Thyroid gland (tissue), 4 donors: ENCODE results near the gene USF1.
"Not testable (repeated sequence)": the region's sequence is repeated elsewhere in the genome, so short reads cannot be mapped to it uniquely, and the experiment has no call there.

Experiments used
- POLR2A ChIP-seq, 2 donors: fragments of 450-650 bp; IDR thresholded peaks; one replicate each; pipeline ENCODE4 v1.6.1; 2017; ENCODE audit warnings: antibody characterized with exemption in 2 of 2, mild to moderate bottlenecking in 2 of 2, moderate library complexity in 1 of 2
- TF ChIP-seq, protein P1 (sequence below), 6 experiments: fragments of 200-600 bp in 3 of 6; fragments of 450-650 bp in 3 of 6; sonication (generic) in 3 of 6; IDR thresholded peaks; one replicate each; pipeline ENCODE4 v1.5.1; 2016 to 2019; ENCODE audit warnings: antibody characterized with exemption in 6 of 6, mild to moderate bottlenecking in 2 of 6, inconsistent platforms in 1 of 6, moderate library complexity in 1 of 6

DNA sequence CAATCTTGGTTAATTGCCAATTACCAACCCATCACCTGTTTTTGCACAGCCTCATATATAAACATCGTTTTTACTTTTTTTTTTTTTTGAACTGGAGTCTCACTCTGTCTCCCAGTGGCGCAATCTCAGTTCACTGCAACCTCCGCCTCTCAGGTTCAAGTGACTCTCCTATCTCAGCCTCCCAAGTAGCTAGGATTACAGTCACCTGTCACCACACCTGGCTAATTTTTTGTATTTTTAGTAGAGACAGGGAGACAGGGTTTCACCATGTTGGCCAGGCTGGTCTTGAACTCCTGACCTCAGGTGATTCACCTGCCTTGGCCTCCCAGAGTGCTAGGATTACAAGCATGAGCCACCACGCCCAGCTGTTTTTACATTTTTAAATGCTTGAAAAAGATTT, 53.7 kb downstream of the USF1 start:
- not testable (repeated sequence) for TF ChIP-seq POLR2A (IDR thresholded peaks at IDR 0.05)
- TF ChIP-seq, protein P1, sequence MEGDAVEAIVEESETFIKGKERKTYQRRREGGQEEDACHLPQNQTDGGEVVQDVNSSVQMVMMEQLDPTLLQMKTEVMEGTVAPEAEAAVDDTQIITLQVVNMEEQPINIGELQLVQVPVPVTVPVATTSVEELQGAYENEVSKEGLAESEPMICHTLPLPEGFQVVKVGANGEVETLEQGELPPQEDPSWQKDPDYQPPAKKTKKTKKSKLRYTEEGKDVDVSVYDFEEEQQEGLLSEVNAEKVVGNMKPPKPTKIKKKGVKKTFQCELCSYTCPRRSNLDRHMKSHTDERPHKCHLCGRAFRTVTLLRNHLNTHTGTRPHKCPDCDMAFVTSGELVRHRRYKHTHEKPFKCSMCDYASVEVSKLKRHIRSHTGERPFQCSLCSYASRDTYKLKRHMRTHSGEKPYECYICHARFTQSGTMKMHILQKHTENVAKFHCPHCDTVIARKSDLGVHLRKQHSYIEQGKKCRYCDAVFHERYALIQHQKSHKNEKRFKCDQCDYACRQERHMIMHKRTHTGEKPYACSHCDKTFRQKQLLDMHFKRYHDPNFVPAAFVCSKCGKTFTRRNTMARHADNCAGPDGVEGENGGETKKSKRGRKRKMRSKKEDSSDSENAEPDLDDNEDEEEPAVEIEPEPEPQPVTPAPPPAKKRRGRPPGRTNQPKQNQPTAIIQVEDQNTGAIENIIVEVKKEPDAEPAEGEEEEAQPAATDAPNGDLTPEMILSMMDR (IDR thresholded peaks at IDR 0.05), result not testable (repeated sequence)
